Measurements from ENCODE around the gene AKAP1. TPM values are rescaled to one million over a fixed set of nuclear protein-coding genes. Genes with fewer than 3 reads are reported as not detected.

The AKAP1 gene
- total RNA-seq, 2 experiments from 2014 or later, result 41.8 to 49.0 TPM

DNA sequence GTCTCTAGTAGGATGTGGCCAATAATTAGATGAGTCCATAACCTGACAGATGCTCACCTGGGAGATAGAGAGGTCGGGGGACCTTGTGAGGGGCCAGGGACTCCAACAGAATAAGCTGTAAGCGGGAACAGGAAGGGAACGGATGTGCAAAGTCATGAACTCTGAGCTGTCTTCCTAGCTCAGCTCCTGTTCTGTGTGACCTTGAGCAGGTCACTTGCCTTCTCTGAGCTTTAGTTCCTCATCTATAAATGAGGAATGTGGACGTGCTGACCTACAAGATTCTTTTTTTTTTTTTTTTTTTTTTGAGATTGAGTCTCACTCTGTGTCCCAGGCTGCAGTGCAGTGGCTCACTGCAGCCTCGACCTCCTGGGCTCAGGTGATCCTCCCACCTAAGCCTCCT lies 58.9 kb downstream of the AKAP1 start:
- Histone ChIP-seq H3K4me1 (ENCODE audit: insufficient read depth, low read length, poor library complexity, severe bottlenecking) (no peaks in the 10 kb centered on the region), H4K20me1 (ENCODE audit: insufficient read depth, low read length) (no peaks in the 10 kb centered on the region), H3K4me3 (ENCODE audit: low read depth, low read length, poor library complexity, severe bottlenecking) (no peak overlapping the region), H3K9me3 (ENCODE audit: low read length) (peaks cover 4% of the 10 kb centered on the region; the same call in 1 of the 2 replicates), H3K4me2 (ENCODE audit: low read length) (no peak overlapping the region), H3K79me2 (ENCODE audit: insufficient read depth, low read depth, low read length) (no peaks in the 10 kb centered on the region), H3K36me3 (ENCODE audit: insufficient read depth, low read length) (no peaks in the 10 kb centered on the region), H2AFZ (ENCODE audit: low read length) (no peak overlapping the region), H3K27ac (ENCODE audit: low read depth, low read length, poor library complexity, severe bottlenecking) (no peak overlapping the region), H3K9me2 (ENCODE audit: insufficient read depth, low read length) (no peaks in the 10 kb centered on the region)
- TF ChIP-seq, protein P1, sequence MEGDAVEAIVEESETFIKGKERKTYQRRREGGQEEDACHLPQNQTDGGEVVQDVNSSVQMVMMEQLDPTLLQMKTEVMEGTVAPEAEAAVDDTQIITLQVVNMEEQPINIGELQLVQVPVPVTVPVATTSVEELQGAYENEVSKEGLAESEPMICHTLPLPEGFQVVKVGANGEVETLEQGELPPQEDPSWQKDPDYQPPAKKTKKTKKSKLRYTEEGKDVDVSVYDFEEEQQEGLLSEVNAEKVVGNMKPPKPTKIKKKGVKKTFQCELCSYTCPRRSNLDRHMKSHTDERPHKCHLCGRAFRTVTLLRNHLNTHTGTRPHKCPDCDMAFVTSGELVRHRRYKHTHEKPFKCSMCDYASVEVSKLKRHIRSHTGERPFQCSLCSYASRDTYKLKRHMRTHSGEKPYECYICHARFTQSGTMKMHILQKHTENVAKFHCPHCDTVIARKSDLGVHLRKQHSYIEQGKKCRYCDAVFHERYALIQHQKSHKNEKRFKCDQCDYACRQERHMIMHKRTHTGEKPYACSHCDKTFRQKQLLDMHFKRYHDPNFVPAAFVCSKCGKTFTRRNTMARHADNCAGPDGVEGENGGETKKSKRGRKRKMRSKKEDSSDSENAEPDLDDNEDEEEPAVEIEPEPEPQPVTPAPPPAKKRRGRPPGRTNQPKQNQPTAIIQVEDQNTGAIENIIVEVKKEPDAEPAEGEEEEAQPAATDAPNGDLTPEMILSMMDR (conservative IDR thresholded peaks at IDR 0.05; ENCODE audit: low read length), result no peak
- TF ChIP-seq EZH2phosphoT487 (IDR thresholded peaks at IDR 0.05; ENCODE audit: borderline replicate concordance, low read depth, low read length), result no peak
- DNase-seq (ENCODE audit: low spot score), result no peak
- ChIA-PET CTCF (ENCODE audit: unreplicated experiment) (no interaction called here), POLR2A (interaction anchor here (1.1 kb wide), 1 partner anchor 600 kb away, joined by 4 read pairs; no protein-coding TSS in a partner anchor)
- intact Hi-C loops (cut with micrococcal nuclease; ENCODE audit: unreplicated experiment), result no loop called here
- no TSS peak for BruUV-seq (replicated peaks)

DNA sequence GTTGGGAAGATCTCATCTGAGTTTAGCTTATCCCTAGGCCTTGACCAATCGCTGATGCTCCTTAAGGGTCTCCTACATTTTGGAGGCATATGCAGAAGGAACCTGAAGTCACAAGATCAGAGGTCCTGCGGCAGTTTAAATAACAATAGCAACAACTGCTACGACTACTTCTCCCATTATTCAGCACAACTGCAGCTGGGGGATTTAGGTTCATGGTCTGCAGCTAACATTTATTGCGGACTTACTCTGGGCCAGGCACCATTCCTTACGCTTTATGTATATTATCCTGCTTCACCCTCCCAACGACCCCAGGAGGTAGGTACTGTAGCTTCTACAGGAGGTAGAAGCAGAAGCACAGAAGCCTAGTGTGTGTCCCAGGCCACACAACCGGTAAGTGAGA lies 59.5 kb downstream of the AKAP1 start:
- H3K4me2 ChIP-seq (ENCODE audit: low read length), result no peak overlapping the region
- CTCF ChIA-PET (ENCODE audit: unreplicated experiment), result no interaction called here
- H2AFZ ChIP-seq (ENCODE audit: low read length), result no peak overlapping the region
- no peak overlapping the region for H3K4me3 ChIP-seq (ENCODE audit: low read depth, low read length, poor library complexity, severe bottlenecking)
- no peak for DNase-seq (ENCODE audit: low spot score)
- peaks cover 6% of the 10 kb centered on the region; the same call in 1 of the 2 replicates for H3K9me3 ChIP-seq (ENCODE audit: low read length)
- H3K79me2 ChIP-seq (ENCODE audit: insufficient read depth, low read depth, low read length), result no peaks in the 10 kb centered on the region
- H3K27ac ChIP-seq (ENCODE audit: low read depth, low read length, poor library complexity, severe bottlenecking), result no peak overlapping the region
- POLR2A ChIA-PET, result interaction anchor here (1.1 kb wide), 1 partner anchor 599 kb away, joined by 4 read pairs; no protein-coding TSS in a partner anchor
- no peaks in the 10 kb centered on the region for H3K4me1 ChIP-seq (ENCODE audit: insufficient read depth, low read length, poor library complexity, severe bottlenecking)
- H3K9me2 ChIP-seq (ENCODE audit: insufficient read depth, low read length), result no peaks in the 10 kb centered on the region
- H3K36me3 ChIP-seq (ENCODE audit: insufficient read depth, low read length), result no peaks in the 10 kb centered on the region
- TF ChIP-seq, protein P1 (conservative IDR thresholded peaks at IDR 0.05; ENCODE audit: low read length), result no peak
- TF ChIP-seq EZH2phosphoT487 (IDR thresholded peaks at IDR 0.05; ENCODE audit: borderline replicate concordance, low read depth, low read length), result no peak
- no peaks in the 10 kb centered on the region for H4K20me1 ChIP-seq (ENCODE audit: insufficient read depth, low read length)
- no TSS peak for BruUV-seq (replicated peaks)
- intact Hi-C loops (cut with micrococcal nuclease; ENCODE audit: unreplicated experiment), result no loop called here

DNA sequence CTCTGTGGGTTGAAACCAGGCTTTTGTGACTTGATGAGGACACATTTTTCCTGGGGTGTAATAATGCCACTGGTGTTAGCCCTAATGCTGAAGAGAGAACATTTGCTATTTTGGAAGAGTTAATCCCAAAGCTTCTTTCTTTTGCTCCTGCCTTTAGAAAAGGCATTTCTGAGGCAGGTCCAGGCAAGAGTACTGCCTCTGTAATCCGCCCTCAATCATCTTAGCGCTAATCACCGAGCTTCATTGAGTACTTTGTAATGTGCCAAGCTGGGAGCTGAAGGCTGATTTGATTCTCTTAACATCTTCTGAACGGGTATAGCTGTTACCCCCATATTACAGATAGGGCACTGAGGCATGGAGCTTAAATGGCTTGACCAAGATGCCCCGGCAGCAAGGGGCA lies 60.3 kb downstream of the AKAP1 start:
- Histone ChIP-seq H4K20me1 (ENCODE audit: insufficient read depth, low read length) (no peaks in the 10 kb centered on the region), H3K4me2 (ENCODE audit: low read length) (no peak overlapping the region), H3K4me3 (ENCODE audit: low read depth, low read length, poor library complexity, severe bottlenecking) (no peak overlapping the region), H2AFZ (ENCODE audit: low read length) (no peak overlapping the region), H3K79me2 (ENCODE audit: insufficient read depth, low read depth, low read length) (no peaks in the 10 kb centered on the region), H3K27ac (ENCODE audit: low read depth, low read length, poor library complexity, severe bottlenecking) (no peak overlapping the region), H3K9me2 (ENCODE audit: insufficient read depth, low read length) (no peaks in the 10 kb centered on the region), H3K9me3 (ENCODE audit: low read length) (peaks cover 6% of the 10 kb centered on the region; the same call in 1 of the 2 replicates), H3K4me1 (ENCODE audit: insufficient read depth, low read length, poor library complexity, severe bottlenecking) (no peaks in the 10 kb centered on the region), H3K36me3 (ENCODE audit: insufficient read depth, low read length) (no peaks in the 10 kb centered on the region)
- POLR2A ChIA-PET, result no interaction called here
- BruUV-seq (replicated peaks), result no TSS peak
- CTCF ChIA-PET (ENCODE audit: unreplicated experiment), result no interaction called here
- no peak for DNase-seq (ENCODE audit: low spot score)
- intact Hi-C loops (cut with micrococcal nuclease; ENCODE audit: unreplicated experiment), result no loop called here
- TF ChIP-seq, protein P1 (conservative IDR thresholded peaks at IDR 0.05; ENCODE audit: low read length), result no peak
- no peak for TF ChIP-seq EZH2phosphoT487 (IDR thresholded peaks at IDR 0.05; ENCODE audit: borderline replicate concordance, low read depth, low read length)
